Activated T-helper 1 cell treated with anti-CD3 and anti-CD28 coated beads, Interleukin-2, amount 50 U/mL, for 16 hours (primary cell): ENCODE results near the gene MEGF11.

Experiments used
- DNase-seq, 2 donors: peaks; one replicate each; pipeline ENCODE4 v3.0.0-alpha.2; 2020; ENCODE audit warnings: low read depth in 1 of 2, low spot score in 1 of 2

The MEGF11 gene

GRCh38 chr15:65953622-65954021 is 299.9 kb downstream of the MEGF11 start:
- no peak for DNase-seq

GRCh38 chr15:65952391-65953053 is 301.0 kb downstream of the MEGF11 start:
- DNase-seq: no peak

- no peak for DNase-seq
Observed at GRCh38 chr15:65951007-65951406, 302.5 kb downstream of the MEGF11 start.

GRCh38 chr15:65949491-65949890 is 304.1 kb downstream of the MEGF11 start:
- no peak for DNase-seq

- DNase-seq: no peak
Observed at GRCh38 chr15:65949011-65949410, 304.5 kb downstream of the MEGF11 start.

- DNase-seq: no peak
Observed at GRCh38 chr15:65948383-65948782, 305.2 kb downstream of the MEGF11 start.

GRCh38 chr15:65947041-65947440 is 306.5 kb downstream of the MEGF11 start:
- DNase-seq: no peak

GRCh38 chr15:65945616-65946015 is 307.9 kb downstream of the MEGF11 start:
- no peak for DNase-seq

GRCh38 chr15:65944404-65944803 is 309.1 kb downstream of the MEGF11 start:
- DNase-seq: no peak

GRCh38 chr15:65942436-65942835 is 311.1 kb downstream of the MEGF11 start:
- no peak for DNase-seq

- no peak for DNase-seq
Observed at GRCh38 chr15:65940618-65940909, 313.0 kb downstream of the MEGF11 start.

GRCh38 chr15:65939901-65940617 is 313.5 kb downstream of the MEGF11 start:
- no peak for DNase-seq

GRCh38 chr15:65938604-65939003 is 314.9 kb downstream of the MEGF11 start:
- no peak for DNase-seq

- no peak for DNase-seq
Observed at GRCh38 chr15:65937476-65937875, 316.1 kb downstream of the MEGF11 start.

GRCh38 chr15:65937054-65937453 is 316.5 kb downstream of the MEGF11 start:
- DNase-seq: no peak

- DNase-seq: no peak
Observed at GRCh38 chr15:65936282-65936681, 317.3 kb downstream of the MEGF11 start.

- DNase-seq: no peak
Observed at GRCh38 chr15:65935391-65935790, 318.2 kb downstream of the MEGF11 start.

GRCh38 chr15:65931221-65931620 is 322.3 kb downstream of the MEGF11 start:
- DNase-seq: no peak

GRCh38 chr15:65930134-65930533 is 323.4 kb downstream of the MEGF11 start:
- no peak for DNase-seq

- DNase-seq: no peak
Observed at GRCh38 chr15:65929573-65929972, 324.0 kb downstream of the MEGF11 start.

- DNase-seq: no peak
Observed at GRCh38 chr15:65927545-65927944, 326.0 kb downstream of the MEGF11 start.

GRCh38 chr15:65926899-65927298 is 326.7 kb downstream of the MEGF11 start:
- no peak for DNase-seq

GRCh38 chr15:65926459-65926858 is 327.1 kb downstream of the MEGF11 start:
- no peak for DNase-seq
